SK-N-SH treated with all-trans-retinoic acid at 6 μM for 48 hours (cell line): ENCODE data around the gene SPDYE2.
"Not testable (repeated sequence)": the region's sequence is repeated elsewhere in the genome, so short reads cannot be mapped to it uniquely, and the experiment has no call there.

Experiments used
- CSDC2 ChIP-seq: fragments of 250-450 bp; sonication (Bioruptor Pico); IDR thresholded peaks from 2 replicates; pipeline ENCODE4 v1.5.0; 2020; ENCODE audit warnings: mild to moderate bottlenecking, moderate library complexity
- GLIS3 ChIP-seq: fragments of 250-450 bp; sonication (Bioruptor Pico); IDR thresholded peaks from 2 replicates; pipeline ENCODE4 v1.5.0; 2020; ENCODE audit warnings: mild to moderate bottlenecking, moderate library complexity
- OSR1 ChIP-seq: fragments of 250-450 bp; sonication (Bioruptor Pico); IDR thresholded peaks from 2 replicates; pipeline ENCODE4 v1.8.0; 2022; ENCODE audit warnings: moderate library complexity, mild to moderate bottlenecking, inconsistent platforms
- SNAI2 ChIP-seq: fragments of 250-450 bp; sonication (Bioruptor Pico); IDR thresholded peaks from 2 replicates; pipeline ENCODE4 v1.5.0; 2020; ENCODE audit warnings: mild to moderate bottlenecking, moderate library complexity
- TCF4 ChIP-seq: fragments of 250-450 bp; sonication (Bioruptor Pico); IDR thresholded peaks from 2 replicates; pipeline ENCODE4 v1.8.0; 2021; ENCODE audit warnings: mild to moderate bottlenecking, moderate library complexity, borderline replicate concordance
- TOX ChIP-seq: fragments of 250-450 bp; sonication (Bioruptor Pico); IDR thresholded peaks from 2 replicates; pipeline ENCODE4 v1.8.0; 2021; ENCODE audit warnings: mild to moderate bottlenecking, moderate library complexity, borderline replicate concordance
- ZC3H10 ChIP-seq: fragments of 250-450 bp; sonication (Bioruptor Pico); IDR thresholded peaks from 2 replicates; pipeline ENCODE4 v1.5.1; 2021; ENCODE audit warnings: mild to moderate bottlenecking, moderate library complexity
- ZFP3 ChIP-seq: fragments of 250-450 bp; sonication (Bioruptor Pico); IDR thresholded peaks from 2 replicates; pipeline ENCODE4 v1.5.0; 2020; ENCODE audit warnings: mild to moderate bottlenecking, moderate library complexity
- ZFP30 ChIP-seq: fragments of 450-650 bp; formaldehyde crosslinking; IDR thresholded peaks from 2 replicates; pipeline ENCODE4 v1.5.0; 2022; ENCODE audit warnings: mild to moderate bottlenecking, moderate library complexity
- TF ChIP-seq, protein P1 (sequence below): fragments of 250-450 bp; sonication (Bioruptor Pico); IDR thresholded peaks from 2 replicates; pipeline ENCODE4 v1.5.0; 2020; ENCODE audit warnings: mild to moderate bottlenecking, moderate library complexity

DNA sequence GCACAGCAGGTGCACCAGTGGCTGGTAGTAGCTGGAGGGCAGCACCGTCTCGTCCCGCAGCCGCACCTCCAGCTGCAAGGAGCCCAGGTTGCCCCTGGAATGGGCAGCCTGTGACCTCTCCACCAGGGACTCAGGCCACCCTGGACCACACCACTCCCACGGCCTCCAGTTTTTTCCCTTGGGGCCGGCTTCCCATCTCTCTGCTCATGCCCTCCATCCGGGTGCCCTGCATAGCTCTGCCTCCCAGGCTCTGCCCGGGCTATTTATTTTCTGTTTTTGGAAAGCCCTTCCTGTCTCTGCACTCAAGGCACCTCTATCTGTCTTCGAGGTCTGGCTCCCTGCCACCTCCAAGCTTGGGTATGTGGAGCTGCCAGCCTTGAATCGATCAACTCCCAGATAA lies 45.0 kb downstream of the SPDYE2 start:
- TF ChIP-seq GLIS3, ZFP3, ZC3H10, TOX, ZFP30, TCF4, CSDC2, SNAI2, OSR1 (CRISPR knock-in tag): not testable (repeated sequence)
- TF ChIP-seq, protein P1, sequence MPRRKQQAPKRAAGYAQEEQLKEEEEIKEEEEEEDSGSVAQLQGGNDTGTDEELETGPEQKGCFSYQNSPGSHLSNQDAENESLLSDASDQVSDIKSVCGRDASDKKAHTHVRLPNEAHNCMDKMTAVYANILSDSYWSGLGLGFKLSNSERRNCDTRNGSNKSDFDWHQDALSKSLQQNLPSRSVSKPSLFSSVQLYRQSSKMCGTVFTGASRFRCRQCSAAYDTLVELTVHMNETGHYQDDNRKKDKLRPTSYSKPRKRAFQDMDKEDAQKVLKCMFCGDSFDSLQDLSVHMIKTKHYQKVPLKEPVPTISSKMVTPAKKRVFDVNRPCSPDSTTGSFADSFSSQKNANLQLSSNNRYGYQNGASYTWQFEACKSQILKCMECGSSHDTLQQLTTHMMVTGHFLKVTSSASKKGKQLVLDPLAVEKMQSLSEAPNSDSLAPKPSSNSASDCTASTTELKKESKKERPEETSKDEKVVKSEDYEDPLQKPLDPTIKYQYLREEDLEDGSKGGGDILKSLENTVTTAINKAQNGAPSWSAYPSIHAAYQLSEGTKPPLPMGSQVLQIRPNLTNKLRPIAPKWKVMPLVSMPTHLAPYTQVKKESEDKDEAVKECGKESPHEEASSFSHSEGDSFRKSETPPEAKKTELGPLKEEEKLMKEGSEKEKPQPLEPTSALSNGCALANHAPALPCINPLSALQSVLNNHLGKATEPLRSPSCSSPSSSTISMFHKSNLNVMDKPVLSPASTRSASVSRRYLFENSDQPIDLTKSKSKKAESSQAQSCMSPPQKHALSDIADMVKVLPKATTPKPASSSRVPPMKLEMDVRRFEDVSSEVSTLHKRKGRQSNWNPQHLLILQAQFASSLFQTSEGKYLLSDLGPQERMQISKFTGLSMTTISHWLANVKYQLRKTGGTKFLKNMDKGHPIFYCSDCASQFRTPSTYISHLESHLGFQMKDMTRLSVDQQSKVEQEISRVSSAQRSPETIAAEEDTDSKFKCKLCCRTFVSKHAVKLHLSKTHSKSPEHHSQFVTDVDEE: not testable (repeated sequence)
